Spleen (tissue), 11 donors: ENCODE results near the gene TSPYL4. TPM values are rescaled to one million over a fixed set of nuclear protein-coding genes. Genes with fewer than 3 reads are reported as not detected.
A peak's percentile ranks its signal among the peaks of the same experiment; 100 is the strongest.

ENCODE experiments used
- DNase-seq: peaks from one replicate; pipeline ENCODE4 v3.0.0-alpha.2; 2020
- H3K27ac ChIP-seq, 8 donors: fragments of 200-600 bp; sonication (generic) in 7 of 8; 1 replicate in 4 of 8; 2 replicates in 4 of 8; pipeline versions ENCODE4 v1.5.0 to v1.8.0; 2016 to 2021; ENCODE audit warnings: inconsistent platforms in 4 of 8, mild to moderate bottlenecking in 4 of 8, moderate library complexity in 1 of 8
- H3K27me3 ChIP-seq, 7 donors: fragments of 200-600 bp; sonication (generic) in 6 of 7; replicated peaks in 1 of 7; 1 replicate in 4 of 7; 2 replicates in 3 of 7; pipeline versions ENCODE4 v1.5.0 to v1.8.0; 2016 to 2021; ENCODE audit warnings: inconsistent platforms in 3 of 7, mild to moderate bottlenecking in 1 of 7
- H3K36me3 ChIP-seq, 6 donors: fragments of 200-600 bp; sonication (generic) in 5 of 6; 1 replicate in 4 of 6; 2 replicates in 2 of 6; pipeline versions ENCODE4 v1.5.0 to v1.8.0; 2016 to 2021; ENCODE audit warnings: inconsistent platforms in 2 of 6
- H3K4me1 ChIP-seq, 6 donors: fragments of 200-600 bp; sonication (generic) in 5 of 6; 1 replicate in 3 of 6; 2 replicates in 3 of 6; pipeline versions ENCODE4 v1.5.0 to v1.8.0; 2016 to 2021; ENCODE audit warnings: inconsistent platforms in 3 of 6
- H3K4me3 ChIP-seq, 8 donors: fragments of 200-600 bp; sonication (generic) in 7 of 8; 1 replicate in 4 of 8; 2 replicates in 4 of 8; pipeline versions ENCODE4 v1.5.0 to v1.8.0; 2016 to 2021; ENCODE audit warnings: inconsistent platforms in 4 of 8, mild to moderate bottlenecking in 4 of 8, moderate library complexity in 2 of 8
- H3K9me3 ChIP-seq, 8 donors: fragments of 200-600 bp; sonication (generic) in 7 of 8; 1 replicate in 4 of 8; 2 replicates in 4 of 8; pipeline versions ENCODE4 v1.5.0 to v1.8.0; 2016 to 2021; ENCODE audit warnings: inconsistent platforms in 4 of 8
- CTCF ChIP-seq, 11 experiments: fragments of 200-600 bp in 7 of 11; fragments of 450-650 bp in 4 of 11; sonication (generic) in 4 of 11; IDR thresholded peaks in 8 of 11; conservative IDR thresholded peaks in 3 of 11; 1 replicate in 7 of 11; 2 replicates in 4 of 11; pipeline versions ENCODE4 v1.4.0 to v1.8.0; 2016 to 2021; ENCODE audit warnings: antibody characterized with exemption in 11 of 11, inconsistent platforms in 4 of 11, mild to moderate bottlenecking in 1 of 11
- POLR2A ChIP-seq, 3 donors: fragments of 450-650 bp; IDR thresholded peaks; one replicate each; pipeline ENCODE4 v1.5.1; 2017; ENCODE audit warnings: antibody characterized with exemption in 3 of 3, mild to moderate bottlenecking in 1 of 3
- POLR2AphosphoS5 ChIP-seq, 3 donors: sonication (generic); formaldehyde crosslinking; IDR thresholded peaks; one replicate each; pipeline ENCODE4 v1.5.1; 2017; ENCODE audit warnings: antibody characterized with exemption in 3 of 3
- WGBS, 5 donors: extraction: QIAGEN DNeasy Blood & Tissue Kit in 3 of 5; methylation state at CpG; one replicate each; pipeline versions ENCODE4 v1.1.5 to v1.1.7; 2013 to 2018; 5-methylcytosine and 5-hydroxymethylcytosine counted together
- intact Hi-C: fragments of 100-400 bp; cut with DNase I; formaldehyde crosslinking; loops from one replicate; pipeline ENCODE4 v1.15.0; 2023; ENCODE audit warnings: low total_unique reads
- polyA plus RNA-seq, 3 donors: library from polyadenylated mRNA; stranded (reverse); fragments of 200-250 nt; gene quantifications; one replicate each; pipeline ENCODE4 v1.2.1, GENCODE V29; 2013
- total RNA-seq, 7 donors: library from RNA; depleted of rRNA in 3 of 7; stranded (reverse); fragments of >200 nt in 3 of 7; fragmentation: NEBNext Ultra II Directional in 4 of 7; extraction: Animal tissue kit (Norgen Biotek cat#: 25700) in 4 of 7; gene quantifications; one replicate each; pipeline versions ENCODE4 v1.1.0 to v1.2.1, GENCODE V29; 2016 to 2021
- donor health status: healthy with polysubstance abuse.
- donor health status: DM: no; HTN: no; CAD: no; lungs with moderate emphysema.
- donor health status: DM: no; HTN: no; CAD: no.
- donor health status: Bipolar disorder and iron deficiency.
- donor health status: healthy.
- donor health status: DM: no; HTN: no; CAD: no.
- donor health status: DM: yes; HTN: yes; CAD: no.

TSPYL4 gene
- total and polyA plus RNA-seq, 10 donors, result 7.2 to 19.0 (median 12.2) TPM

DNA sequence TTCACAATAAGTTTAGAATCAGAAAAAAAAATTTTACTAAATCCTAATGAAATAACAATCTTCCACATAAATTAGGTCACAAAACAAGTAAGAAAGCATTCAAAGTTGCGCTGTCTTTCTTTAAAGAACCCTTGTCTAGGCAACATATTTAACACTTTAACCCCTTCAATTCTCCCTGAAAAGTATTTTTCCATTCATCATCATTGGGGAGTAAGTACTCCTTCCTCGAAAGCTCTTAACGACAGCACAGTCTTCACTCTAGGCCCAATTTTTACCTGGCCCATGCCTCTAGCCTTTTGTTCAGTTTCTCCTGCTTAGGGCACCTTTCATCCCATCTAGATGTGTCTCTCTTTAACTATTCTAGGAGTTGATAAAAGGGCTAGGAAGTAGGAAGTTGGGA is 23.2 kb upstream of the TSPYL4 start:
- peaks cover 0 to 52% (median 23%) of the 10 kb centered on the region in 6 donors for H3K36me3 ChIP-seq
- H3K9me3 ChIP-seq, result no peaks in the 10 kb centered on the region
- H3K4me1 ChIP-seq, result peaks cover 36 to 91% (median 71%) of the 10 kb centered on the region in 6 donors
- no peaks in the 10 kb centered on the region for H3K27me3 ChIP-seq
- peak overlapping the region; percentile 50 to 91 (median 81) for H3K4me3 ChIP-seq
- intact Hi-C loops, result no loop called here
- DNase-seq, result no peak
- WGBS, 5 donors, result 25 to 33% (median 30%) methylated on average over 3 of the region's 3 CpGs
- peak overlapping the region in 6 of 8 donors; percentile 98 to 100 (median 100) for H3K27ac ChIP-seq
- TF ChIP-seq CTCF (IDR thresholded peaks at IDR 0.05 in 8 of 11, conservative IDR thresholded peaks at IDR 0.05 in 3 of 11), result no peak
- no peak for TF ChIP-seq POLR2A (IDR thresholded peaks at IDR 0.05)
- TF ChIP-seq POLR2AphosphoS5 (IDR thresholded peaks at IDR 0.05), result no peak

DNA sequence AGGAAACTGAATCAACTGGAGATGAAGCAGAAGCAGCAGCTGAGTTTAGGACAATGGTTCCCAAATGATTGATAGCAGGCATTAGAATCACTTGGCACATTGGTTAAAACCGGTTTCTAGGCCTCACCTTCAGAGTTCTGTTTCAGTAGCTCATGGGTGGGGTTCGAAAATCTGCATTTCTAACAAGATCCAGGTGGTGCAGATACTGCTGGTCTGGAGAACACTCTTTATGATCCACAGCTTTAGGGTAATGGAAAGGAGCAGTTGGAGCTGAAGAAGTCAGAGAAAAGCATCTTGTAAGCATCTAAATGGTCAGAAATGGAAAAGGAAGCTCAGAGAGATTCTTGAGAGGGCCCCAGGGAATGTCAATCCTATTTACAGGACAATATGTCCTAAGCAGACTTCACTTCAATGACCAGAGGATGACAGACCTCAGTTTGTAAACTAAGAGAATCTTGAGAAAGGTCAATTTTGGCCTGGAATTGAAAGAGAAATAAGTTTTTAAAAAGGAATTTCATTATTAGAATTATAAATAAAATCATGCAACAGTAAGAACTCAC is 17.4 kb upstream of the TSPYL4 start:
- no peak for TF ChIP-seq CTCF (IDR thresholded peaks at IDR 0.05 in 8 of 11, conservative IDR thresholded peaks at IDR 0.05 in 3 of 11)
- no peak for TF ChIP-seq POLR2AphosphoS5 (IDR thresholded peaks at IDR 0.05)
- no peak for TF ChIP-seq POLR2A (IDR thresholded peaks at IDR 0.05)
- H3K36me3 ChIP-seq, result peaks cover 0 to 62% (median 21%) of the 10 kb centered on the region in 6 donors
- no peak for DNase-seq

GRCh38 chr6:116268589-116269293 is 14.9 kb upstream of the TSPYL4 start:
- Histone ChIP-seq H3K4me3 (no peak overlapping the region), H3K9me3 (peaks cover 0 to 5% (median 2%) of the 10 kb centered on the region in 8 donors), H3K27me3 (no peaks in the 10 kb centered on the region), H3K36me3 (peaks cover 0 to 58% (median 9%) of the 10 kb centered on the region in 6 donors), H3K27ac (no peak overlapping the region), H3K4me1 (peaks cover 0 to 47% (median 15%) of the 10 kb centered on the region in 6 donors)
- intact Hi-C loops, result no loop called here
- DNase-seq, result no peak
- TF ChIP-seq CTCF (IDR thresholded peaks at IDR 0.05 in 8 of 11, conservative IDR thresholded peaks at IDR 0.05 in 3 of 11) (peak; percentile 37 to 91 (median 70)), POLR2A (IDR thresholded peaks at IDR 0.05) (no peak)
- WGBS, 5 donors, result 31 to 34% (median 32%) methylated on average over 3 of the region's 3 CpGs

More for the DNA sequence above, 17.4 kb upstream of the TSPYL4 start:
- Histone ChIP-seq H3K27ac (no peak overlapping the region), H3K9me3 (no peaks in the 10 kb centered on the region), H3K27me3 (no peaks in the 10 kb centered on the region), H3K4me1 (peaks cover 21 to 72% (median 36%) of the 10 kb centered on the region in 6 donors), H3K4me3 (no peak overlapping the region)
- WGBS, 5 donors, result 61 to 87% (median 84%) methylated on average over 2 of the region's 2 CpGs
- intact Hi-C loops, result no loop called here
